EL (cell line): ENCODE measurements around the gene TSHZ2.

Source experiments
- DNase-seq: peaks from one replicate; pipeline ENCODE4 v3.0.0-alpha.2; 2016

The TSHZ2 gene

DNA sequence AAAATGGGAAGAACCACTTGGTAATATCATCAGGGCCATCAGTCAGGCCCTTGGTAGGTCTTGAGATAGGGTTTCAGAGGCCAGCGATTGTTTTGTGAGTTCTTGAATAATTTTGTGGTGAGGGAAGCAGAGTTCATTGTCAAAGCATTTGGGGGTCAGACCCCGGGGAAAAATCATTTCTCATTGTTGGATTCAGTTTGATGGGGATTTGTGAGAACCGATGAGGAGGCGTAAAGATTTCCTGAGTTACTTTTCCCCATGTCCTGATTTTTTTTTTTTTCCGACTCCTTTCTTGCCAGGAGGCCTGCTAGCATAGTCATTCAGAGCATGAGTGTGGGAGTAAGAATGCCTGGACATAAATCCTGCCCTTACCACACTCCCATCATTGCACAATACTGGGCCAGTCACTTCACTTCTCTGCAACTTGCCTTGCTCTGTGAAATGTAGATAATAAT, 60.3 kb downstream of the TSHZ2 start:
- no peak for DNase-seq

DNA sequence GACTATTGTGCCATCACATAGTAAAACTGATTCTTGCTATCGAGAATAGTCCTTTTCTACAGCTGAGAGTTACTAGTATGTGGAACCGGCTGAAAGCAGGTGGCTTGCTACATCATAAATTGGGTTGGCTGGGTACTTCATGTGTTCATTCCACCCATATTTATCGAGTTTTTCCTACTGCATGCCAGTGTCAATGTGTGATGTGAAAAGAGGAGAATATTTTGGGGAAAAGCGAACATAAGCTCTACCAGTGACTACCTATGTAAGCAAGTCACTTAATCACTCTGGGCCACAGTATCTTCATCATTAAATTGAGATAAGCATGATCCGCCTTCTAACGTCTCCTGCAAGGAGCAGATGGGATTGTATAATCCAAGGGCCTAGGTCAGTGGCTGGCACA, 61.0 kb downstream of the TSHZ2 start:
- no peak for DNase-seq

DNA sequence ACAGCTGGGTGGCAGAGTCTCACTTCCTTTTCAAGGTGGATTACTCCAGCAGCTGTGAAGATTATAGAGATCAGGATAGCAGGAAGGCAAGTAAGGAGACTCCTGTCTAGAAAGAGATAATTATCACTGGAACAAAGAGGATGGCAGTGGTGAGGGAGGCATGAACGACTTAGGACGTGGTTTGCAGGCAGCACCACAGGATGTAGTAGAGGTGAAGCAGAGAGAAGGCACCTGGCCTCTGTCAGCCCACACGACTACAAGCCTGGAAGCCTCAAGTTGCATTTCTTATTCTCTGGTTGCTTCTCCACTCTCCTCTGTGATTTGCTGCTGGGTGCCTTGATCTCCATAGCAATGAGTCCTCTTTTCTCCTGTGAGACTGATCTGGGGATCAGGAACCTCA, 62.7 kb downstream of the TSHZ2 start:
- DNase-seq, result no peak

DNA sequence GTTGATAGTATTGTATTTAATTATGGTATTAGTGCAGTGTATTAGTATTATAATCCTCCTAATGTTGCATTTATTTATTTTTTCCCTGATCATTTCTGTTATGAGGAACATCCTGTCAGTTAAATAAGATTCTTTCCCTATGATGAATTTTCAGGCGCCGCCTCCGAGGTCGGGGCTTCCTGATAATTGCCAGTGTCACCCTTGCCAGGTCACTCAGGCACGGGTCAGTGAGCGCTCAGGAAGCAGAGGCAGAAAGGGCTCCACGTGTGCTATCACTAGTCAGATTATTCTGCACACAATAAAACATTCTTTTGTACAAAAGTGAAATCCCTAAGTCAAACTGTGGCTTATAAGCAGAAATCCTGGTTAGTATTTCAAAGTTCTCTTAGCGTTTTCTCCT, 64.8 kb downstream of the TSHZ2 start:
- DNase-seq, result no peak

DNA sequence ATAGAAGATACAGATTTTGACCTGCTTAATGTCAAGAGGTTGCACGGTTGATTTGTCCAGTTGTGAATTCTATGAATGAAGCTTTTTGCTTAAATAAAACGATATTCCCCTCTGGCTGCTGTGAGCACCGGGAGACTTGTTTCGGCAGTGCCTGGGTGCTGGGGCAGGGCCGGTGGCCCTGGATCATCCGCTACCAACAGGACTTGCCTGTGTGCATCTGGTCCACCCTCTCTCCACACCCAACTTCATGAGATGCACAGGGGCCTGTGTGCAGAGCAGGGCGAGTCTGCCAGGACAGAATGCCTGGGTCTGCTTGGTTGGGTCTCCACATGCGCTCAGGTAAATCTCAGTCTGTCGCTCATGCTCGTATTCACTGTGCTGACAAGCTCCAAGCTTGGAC, 65.5 kb downstream of the TSHZ2 start:
- DNase-seq, result no peak

DNA sequence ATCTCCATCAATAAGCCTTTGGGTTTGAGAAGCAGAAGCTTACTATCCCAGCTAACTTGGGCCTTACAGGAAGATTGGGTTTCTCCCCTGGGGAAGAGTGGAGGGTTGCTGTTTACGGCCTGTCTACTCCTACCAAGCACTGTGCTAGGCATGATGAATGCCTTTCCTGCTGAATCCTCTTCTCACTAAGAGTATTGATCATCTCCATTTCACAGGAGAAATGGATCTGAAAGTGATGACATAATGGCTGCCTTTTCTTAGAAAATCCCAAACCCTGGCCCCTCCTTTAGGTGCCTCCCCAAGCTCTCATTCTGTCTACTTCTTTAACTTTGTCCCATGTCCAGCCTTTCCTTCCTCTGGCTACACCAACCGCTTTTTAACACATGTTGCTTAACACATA, 66.1 kb downstream of the TSHZ2 start:
- no peak for DNase-seq

DNA sequence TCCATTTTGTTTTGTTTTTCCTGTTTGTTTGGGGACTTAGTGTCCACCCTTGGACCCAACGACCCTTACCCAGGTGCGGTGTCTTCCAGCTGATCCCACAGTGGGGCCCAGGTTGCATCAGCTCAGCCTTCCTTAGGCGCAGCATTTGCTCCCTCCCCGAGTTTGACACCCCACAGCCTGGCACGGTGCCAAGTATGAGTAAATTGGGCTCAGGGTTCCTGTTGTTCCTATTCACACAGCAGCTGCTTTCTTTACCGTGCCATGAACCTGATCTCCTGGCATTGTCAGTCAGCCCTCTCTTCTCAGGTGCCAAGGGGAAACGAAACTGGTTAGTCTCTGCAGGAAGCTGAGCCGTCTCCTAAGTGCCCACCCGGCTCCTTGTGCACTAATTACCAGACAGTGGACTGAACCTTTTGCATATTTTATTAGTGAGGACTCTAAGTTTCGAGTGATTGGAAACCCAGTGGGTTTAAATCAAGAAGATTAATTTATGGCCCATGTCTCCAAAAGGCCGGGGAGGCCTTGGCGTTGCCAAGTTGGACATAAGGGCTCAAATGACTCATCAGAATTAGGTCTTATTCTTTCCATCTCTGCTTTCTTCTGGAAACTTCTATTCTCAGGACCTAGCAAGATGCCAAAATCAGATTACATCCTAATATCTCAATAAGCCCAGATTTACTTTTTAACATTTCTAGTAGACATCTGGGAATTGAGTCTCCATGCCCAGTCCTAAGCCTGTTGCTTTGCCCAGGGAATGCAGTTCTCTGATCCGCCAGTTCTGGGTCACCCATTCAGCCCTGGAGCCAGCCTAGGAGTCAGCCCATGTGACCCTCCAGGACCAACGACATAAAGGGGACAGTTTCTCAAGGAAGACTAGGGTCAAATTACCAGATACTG, 68.8 kb downstream of the TSHZ2 start:
- DNase-seq, result no peak

DNA sequence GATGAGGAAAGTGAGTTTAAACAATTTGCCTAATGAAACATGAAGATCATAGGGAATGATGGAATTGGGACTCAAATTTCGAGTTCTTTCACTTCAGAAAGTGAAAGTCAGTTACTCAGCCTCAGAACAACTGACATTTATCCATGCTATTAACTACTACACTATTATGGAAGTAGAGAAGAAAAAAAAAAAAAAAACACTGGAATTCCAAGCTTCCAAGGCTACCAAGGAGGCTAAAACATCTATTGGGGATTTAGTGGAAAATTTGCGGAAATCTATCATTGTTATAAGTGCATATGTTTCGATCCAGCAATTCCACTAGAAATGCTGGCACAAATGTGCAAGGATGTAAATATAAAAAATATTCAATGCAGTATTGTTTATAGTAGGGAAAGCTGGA, 70.4 kb downstream of the TSHZ2 start:
- DNase-seq, result no peak

DNA sequence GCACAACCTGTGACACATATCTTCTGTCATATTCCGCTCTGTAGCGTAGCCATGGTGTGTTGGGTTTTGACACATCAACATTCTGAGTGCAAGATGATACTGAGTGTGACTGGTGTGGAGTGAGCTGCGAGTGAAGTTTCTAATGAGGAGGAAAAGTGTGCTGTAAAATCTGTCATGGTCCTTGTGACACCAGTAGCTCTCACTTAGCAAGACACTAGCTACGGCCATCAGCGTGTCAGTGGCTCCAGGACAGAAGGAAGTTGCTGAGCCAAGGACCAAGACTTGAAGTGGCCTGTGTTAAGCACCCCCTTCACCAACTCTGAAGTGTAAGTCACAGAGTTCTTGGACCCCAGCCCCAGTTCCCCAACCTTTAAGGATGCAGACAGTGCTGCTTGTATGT, 72.1 kb downstream of the TSHZ2 start:
- DNase-seq, result no peak

DNA sequence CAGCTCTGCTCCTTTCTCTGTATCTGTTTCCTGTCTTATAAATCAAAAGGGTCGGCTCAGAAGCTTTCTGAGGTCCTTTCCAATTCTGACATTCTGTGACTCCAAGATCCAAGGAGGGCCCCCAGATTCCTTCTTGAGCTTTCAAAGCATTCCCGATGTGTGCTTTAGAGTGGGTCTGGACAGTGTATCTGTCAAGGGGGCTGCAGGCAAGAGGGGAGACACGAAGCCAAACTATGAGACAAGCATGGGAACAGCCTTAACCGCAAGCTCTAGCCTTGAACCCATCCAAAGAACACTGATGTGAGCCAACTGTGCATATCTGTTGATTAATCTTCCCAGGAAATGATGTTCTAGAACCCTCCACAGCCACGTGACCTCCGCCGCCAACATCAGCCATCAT, 73.8 kb downstream of the TSHZ2 start:
- no peak for DNase-seq

DNA sequence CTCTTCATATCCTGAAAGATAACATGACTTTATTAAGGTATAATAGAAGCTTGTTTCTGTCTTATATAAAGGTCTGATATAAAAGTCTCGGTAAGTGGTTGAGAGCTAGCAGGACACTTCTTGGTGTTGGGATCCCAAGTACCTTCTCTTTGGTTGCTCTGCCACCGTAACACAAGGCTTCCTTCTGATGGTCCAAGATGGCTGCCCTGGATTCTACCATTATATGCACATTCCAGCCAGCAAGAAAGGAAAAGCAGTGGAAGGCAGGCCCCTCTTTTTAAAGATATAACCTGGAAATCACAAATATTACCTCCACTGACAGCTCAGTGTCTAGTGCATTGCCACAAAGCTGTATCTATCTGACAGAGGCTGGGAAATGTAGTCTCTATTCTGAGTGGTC, 75.0 kb downstream of the TSHZ2 start:
- DNase-seq, result no peak

DNA sequence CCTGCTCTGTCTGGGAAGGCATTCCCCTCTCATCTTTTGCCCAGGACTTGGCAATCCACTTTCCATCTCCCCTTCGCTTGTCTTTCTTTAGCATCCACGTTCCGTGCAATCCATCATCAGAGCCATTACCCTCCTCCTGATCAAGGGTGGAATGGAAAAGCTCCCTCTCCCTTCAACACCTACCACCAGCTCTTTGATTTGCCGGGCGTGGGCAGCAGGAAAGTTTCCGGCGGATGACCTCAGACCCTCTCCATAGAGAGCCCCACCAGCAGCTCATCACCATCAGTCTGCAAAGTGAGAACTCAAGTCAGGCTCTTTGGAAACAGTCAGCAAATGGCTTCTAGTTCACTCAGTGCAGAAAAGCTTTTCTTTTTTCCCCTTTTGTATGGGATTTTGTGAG, 76.2 kb downstream of the TSHZ2 start:
- no peak for DNase-seq

DNA sequence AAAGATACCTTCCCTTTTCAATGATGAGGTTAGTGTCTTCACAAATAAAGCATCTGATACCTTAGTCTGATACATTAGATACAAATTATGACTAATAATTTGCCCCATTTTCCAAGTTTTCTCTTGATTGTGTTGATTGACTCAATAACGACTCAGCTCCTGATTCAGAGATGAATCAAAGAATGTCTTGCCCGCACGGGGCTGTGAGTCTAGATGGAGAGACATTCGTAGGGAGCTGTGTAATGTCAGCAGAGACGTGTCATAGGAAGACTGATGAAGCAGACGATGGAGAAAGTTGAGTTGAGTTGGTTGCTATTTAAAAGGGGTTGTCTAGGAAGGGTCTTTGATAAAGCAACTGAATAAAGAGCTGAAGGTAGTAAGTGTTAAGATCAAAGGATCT, 78.2 kb downstream of the TSHZ2 start:
- DNase-seq, result no peak

DNA sequence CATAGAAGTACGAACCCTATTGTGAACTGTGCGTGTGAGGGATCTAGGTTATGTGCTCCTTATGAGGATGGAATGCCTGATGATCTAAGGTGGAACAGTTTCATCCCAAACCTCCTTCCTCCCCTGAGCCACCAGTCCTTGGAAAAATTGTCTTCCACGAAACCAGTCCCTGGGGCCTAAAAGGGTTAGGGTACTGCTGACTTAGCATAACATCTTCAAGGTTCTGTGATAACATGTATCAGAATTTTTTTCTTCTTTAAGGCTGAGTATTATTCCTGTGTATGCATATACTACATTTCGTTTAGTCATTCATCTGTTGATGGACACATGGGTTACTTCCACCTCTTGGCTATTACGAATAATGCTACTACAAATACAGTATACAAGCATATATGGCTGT, 80.2 kb downstream of the TSHZ2 start:
- DNase-seq, result no peak

DNA sequence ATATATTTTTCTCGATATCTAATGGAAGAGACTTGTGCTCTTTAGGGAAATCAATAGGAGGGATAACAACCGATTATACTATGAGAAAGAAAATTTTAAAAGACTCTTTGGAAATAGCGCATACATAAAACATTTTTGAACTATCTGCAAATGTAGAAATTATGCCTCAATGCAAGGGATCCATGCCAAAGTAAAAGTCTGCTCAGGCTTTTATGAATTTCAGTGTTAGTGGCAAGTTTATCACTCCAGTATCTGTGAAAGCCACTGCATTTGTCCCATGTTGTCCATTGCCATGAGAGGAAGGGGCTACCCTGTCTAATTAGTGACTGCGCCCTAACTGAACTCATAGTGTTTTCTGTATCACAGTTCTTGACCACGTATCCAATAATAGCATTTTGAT, 81.4 kb downstream of the TSHZ2 start:
- DNase-seq, result no peak

DNA sequence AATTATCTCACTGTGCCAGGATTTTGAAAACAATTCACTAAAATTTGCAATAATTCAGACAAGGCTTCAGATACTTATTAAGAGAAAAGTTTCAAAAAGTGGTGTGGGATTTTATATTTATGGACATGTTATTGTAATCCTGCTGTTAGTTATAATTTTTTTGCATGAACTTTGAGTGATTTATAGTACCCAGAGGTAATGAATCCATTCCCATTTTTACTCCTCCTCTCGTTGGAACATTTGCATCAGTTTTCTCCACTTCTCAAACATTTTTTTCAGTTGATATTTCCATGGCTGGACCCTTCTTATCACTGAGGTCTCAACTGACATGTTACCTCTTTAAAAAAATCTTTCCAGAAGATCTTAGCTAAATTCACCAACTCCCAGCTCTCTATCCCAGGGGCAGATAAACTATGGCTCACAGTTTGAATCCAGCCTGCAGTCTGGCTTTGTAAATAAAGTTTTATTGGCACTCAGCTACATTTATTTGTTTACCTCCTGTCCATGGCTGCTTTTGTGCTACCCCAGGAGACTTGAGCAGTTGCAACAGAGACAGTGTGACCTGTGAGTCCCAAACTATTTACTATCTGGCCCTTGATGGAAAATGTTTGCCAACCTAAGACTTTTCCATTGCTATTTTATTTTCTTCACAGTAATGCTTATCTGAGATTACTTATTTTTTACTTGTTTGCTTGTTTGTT, 83.4 kb downstream of the TSHZ2 start:
- no peak for DNase-seq

DNA sequence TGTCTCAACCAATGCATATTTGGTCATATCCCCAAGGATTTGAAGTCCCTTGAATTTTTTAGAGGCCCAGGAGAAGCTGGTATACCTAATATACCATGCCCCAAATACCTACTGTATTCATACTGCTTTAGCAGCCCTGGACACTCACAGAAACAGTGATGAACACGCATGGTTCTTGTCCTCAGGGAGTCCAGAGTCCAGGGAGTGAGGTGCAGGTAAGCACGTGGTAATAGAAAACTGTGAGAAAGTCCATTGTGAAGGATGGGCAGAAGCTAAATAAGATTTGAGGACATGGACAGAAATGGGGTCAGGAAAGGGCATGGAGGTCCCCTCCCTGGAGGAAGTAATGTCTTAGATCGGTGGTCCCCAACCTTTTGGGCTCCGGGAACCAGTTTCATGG, 85.4 kb downstream of the TSHZ2 start:
- no peak for DNase-seq

DNA sequence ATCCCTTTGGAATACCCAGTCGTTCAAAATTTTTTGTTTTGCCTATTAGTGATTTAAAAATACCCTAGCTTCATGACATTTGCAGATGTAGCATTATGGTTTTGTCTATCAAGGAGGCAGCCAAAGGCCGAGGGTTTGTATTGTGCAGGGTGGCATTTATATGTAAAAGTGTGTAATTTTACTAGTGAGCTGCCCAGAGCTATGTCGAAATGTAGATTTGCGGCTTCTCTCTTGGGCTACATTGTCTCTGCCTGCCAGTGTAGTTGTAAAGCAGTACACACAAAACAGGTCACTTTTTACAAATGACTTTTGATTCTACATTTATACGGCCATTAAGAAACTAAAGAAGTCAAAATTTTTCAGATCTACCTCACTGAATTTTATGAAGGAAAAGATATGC, 87.7 kb downstream of the TSHZ2 start:
- DNase-seq, result no peak

DNA sequence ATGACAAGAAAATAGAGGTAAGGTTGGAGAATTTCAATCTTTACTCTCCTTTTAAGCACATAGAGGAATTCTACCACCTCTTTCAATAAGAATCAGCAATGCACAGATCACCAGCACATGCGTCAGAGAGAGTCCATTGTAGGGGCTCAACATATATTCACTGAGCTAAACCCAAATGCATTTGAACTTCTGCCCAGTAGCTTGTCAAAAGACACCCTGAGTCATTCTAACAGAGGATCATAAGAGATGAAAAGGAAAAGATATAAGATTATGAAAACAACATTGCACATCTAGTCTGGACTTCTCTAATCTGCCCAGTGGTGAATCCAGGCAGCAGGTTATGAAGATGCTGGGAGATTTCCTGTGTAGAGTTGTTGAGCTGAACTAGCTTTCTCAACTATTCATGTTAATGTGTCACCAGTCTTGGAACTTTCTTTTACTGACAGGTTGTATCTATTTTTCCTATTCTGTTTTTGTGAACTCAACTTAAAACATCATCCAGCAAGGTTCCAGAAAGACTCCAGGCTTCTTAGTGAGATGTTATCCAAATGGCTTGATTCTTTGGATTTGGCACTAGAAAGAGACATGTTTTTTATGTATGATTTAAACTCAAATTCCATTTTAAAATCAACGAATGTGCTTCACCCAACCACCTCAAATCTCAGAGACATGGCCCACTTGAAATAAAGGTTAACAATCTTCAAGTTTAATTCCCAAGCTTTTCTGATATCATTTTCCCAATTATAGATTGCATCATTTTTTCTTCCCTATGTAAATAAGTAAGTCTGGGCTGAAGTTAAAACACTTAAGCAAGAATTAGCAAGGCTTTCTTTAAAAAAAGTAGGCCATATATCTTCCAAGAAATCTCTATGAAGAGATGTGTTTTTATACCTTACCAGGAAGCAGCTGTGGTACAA, 89.3 kb downstream of the TSHZ2 start:
- no peak for DNase-seq

DNA sequence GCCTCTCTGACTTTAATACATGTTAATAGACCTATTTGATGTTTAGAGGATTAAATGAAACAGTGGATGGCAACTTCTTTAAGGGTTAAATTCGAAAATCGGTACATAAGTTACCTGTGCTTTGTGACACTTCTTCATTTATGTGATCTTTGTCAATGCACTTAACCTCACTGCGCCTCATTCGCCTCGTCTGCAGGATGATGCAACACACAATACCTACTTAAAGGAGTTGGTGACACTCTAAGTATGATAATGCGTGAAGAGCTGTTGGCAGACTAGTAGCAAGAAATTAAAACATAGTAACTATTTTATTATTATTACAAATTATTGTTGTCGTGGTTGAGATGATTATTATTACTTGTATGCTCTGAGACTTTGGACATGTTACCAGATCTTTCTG, 92.8 kb downstream of the TSHZ2 start:
- DNase-seq, result no peak

DNA sequence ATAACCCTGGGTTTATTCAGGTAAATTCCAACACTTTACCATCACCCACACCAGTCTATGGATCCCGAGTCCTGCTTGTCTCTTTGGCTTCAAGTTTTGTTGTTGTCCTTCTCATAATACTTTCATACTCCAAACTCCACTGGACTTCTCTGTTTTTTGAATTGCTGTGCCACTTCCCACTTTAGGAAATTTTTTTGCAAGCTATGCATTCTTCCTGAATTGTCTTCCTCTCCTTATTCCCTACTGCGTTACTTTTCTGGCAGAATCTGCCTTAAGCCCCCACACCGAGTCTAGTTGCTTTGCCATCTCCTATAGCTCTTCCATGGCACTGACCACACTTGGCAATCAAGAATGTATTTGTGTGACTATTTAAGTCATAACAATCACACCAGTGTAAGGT, 96.1 kb downstream of the TSHZ2 start:
- no peak for DNase-seq

DNA sequence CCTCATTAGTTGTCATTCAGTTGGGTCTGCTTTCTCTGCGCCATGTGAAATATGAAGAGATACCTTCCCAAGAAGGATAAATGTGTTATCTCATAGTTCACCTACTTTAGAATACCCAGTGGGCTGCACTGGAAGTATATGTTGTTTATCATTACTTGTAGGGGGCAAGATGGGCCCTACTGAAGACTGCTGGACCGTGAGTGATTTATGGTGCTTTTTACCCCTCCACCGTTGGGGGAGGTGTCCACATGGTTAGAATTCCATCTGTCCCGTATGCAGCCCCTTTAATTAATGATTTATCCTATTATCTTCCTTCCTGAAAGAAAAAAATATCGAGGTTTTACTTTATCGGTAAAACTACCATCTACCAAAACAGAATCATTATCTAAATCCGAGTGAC, 97.0 kb downstream of the TSHZ2 start:
- no peak for DNase-seq

DNA sequence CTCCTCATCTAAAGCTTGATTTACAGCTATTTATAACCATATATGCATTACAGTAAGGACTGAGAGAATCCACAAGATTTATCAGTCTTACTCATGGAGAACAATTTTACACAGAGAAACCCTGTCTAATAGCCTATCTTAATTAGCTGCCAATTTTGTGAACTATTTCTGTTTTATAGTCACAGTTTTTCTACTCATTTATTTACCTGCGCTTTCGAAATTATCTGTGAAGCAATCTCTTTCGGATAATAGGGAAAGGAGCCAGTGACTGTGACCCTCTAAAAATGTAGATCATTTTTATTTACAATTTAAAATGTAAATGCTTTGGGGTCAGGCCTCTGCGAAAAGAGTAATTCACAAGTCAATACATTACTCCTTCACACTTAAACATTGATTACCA, 98.1 kb downstream of the TSHZ2 start:
- DNase-seq, result no peak
